Inflammatory macrophage treated with lipopolysaccharide for 4 hours (primary cell): ENCODE data around the gene CCDC169.

Experiments
- DNase-seq: peaks from one replicate; pipeline ENCODE4 v3.0.0-alpha.2; 2020

The CCDC169 gene

DNA sequence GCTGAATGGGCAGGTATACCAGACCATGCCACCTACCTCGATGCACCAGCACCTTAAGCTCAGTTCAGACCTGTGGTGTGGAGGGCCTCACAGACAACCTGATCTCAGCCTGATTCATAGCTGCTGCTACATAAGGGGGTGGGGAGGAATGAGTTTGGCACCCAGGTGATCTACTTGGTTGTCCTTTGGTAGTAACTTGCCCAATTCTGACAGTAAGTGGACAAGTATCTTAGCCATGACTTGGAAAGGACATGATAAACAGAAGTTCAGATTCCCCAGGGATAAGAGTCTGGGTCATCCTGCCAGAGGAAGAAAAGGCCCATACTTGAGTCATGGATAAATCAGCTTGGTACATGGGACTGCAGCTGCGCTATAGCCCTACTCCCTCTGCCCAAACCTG, 54.9 kb downstream of the CCDC169 start:
- DNase-seq, result no peak

DNA sequence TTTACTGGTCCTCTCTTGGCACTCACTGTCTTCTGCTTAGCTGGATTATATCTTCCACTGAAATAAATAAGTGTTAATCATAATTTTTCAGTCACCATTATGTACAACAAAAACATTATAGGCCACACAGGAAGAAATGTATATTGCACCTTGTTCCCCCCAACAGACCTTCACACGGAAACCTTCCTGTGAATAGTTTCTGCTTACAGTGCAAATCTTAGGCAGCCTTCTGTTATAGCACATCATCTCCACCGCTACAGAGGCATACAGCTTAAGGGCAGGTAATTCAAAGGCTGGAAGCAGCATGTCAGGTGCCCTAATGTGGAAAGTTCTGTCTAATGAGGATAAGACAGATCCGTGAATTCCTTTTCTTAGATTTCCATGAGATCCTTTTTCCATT, 66.4 kb downstream of the CCDC169 start:
- DNase-seq, result no peak

DNA sequence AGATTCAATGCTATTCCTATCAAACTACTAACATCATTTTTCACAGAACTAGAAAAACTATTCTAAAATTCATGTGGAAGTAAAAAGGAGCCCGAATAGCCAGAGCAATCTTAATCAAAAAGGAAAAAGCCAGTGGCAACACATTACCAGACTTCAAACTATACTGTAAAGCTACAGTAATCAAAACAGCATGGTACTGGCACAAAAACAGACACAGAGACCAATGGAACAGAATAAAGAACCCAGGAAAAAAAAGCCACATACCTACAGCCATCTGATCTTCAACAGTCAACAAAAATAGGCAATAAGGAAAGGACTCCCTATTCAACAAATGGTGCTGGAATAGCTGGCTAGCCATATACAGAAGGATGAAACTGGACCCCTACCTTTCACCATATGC, 72.9 kb downstream of the CCDC169 start:
- DNase-seq, result no peak

DNA sequence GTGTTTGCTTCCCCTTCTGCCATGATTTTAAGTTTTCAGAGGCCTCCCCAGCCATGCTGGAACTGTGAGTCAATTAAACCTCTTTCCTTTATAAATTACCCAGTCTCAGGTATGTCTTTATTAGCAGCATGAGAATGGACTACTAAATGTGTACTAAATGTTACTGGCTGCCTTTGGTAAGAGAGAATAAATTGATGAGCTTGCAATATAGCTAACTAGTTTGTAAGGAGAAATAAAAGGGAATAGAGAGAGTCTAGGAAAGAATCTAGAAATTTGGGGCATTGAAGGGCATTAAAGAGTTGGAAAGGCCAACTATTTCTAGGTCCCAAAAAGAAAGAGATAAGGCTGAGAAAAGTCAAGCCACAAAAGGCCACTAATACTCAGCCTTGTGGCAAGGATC, 77.7 kb downstream of the CCDC169 start:
- DNase-seq, result no peak

DNA sequence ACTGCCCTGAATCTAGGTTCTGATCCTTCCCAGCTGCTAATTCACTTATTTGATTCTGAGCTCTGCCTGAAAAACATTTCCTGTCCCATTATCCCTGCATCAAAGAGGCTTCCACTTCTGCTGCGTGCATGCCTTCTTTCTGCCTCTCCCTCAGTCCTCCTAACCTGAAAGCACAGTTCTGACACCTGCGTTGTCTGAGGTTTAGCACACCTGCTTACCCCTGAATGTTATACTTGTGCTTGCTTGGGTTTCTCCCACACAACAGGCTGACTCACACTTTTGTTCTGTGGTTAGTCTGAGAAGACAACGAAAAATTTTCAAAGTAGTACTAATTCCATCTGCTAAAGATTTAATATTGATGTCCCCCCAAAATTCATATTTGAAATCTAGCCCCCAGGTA, 80.2 kb downstream of the CCDC169 start:
- no peak for DNase-seq

DNA sequence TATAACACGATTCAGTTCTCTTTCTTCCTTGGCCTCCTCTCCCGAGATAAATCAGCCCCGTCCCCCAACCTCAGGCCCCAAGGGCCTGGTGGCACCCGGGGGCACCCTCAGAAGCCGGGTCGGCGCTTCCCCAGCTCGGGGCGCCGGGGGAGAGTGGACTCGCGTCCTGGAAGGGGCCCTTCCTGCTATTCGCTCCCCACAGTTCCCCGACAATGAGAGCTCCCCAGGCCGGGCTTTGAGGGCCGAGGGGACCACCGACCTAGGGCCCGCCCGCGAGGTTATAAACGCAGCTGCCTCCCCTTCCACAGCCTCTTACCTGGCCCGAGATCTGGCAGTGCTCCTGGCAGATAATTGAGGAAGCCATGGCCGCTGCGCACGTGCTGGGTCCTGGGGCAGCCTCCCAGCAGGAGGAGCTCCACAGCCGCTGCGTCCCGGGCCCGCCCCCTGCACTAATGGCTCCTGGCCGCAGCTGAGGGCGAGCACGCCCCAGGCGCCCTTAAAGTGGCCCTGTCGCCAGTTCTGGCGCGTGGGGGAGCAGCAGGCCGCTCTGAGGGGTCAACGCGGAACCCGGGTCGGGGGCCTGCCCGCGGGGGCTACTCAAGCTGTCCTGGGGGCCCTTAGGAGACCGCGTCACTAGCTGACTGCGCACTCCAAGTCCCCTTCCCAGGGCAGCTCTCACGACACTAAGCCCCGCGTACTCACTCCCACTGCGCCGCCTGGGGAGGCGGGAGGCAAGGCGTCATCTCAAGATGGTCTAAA, 83.3 kb downstream of the CCDC169 start, which contains the start of gene SOHLH2:
TSS of gene SOHLH2 (minus strand) at position 394 of the 759 bp plus-strand sequence. CDS start at position 364, 30 bp downstream.
- no peak for DNase-seq

DNA sequence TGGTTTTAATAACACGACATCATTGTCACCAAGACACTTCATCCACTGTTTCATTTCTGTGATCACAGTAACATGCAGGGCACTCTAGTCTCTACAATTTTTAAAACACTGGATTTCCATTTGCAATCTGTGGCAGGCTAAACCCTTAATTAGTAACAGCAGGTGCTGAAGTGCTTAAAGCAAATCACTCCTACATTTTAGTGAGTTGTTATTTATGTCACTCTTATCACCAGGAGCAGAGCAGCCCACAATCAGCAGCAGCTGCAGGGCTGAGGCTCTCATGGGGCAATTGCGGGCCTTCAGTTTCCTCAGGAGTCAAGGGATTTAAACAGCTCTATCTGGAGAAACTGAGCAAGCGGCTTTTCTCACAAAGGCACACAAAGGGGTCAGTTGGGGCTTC, 84.8 kb downstream of the CCDC169 start:
- no peak for DNase-seq

DNA sequence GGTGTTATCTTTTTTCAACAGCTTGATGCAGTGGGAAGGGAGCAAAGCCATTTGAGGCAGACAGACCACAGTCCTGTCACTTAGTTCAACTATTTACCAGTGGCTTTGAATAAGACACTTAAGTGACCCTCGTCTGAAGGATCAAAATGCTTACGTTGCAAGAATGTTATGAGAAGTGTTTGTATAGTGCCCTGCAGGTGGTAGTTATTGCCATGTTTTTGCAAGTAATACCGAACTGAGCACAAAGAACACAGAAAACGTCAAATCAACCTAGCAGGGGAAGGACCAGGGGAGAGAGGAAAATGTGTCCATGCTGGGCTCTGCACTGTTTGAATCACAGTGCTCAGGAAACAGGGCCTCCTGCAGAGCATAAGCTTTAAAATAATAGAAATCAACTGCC, 86.0 kb downstream of the CCDC169 start:
- DNase-seq, result no peak

DNA sequence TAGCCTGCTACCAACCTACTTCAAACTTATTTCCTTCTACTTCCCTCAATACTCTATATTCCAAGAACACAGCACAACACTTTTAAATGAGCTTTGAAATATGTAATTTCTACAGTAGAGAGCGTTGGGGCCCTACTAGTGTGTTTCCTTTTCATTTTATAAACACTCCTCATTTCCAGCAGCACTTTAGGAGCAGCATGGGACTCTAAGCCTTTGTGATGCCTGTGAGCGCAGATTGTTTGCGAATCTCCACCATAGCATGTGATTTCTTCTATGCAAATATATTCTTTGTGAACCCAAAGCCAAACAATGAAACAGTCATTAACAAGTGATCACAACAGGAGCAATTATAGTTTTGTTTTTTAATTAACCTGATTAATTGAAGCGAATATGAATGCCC, 86.9 kb downstream of the CCDC169 start:
- DNase-seq, result no peak

DNA sequence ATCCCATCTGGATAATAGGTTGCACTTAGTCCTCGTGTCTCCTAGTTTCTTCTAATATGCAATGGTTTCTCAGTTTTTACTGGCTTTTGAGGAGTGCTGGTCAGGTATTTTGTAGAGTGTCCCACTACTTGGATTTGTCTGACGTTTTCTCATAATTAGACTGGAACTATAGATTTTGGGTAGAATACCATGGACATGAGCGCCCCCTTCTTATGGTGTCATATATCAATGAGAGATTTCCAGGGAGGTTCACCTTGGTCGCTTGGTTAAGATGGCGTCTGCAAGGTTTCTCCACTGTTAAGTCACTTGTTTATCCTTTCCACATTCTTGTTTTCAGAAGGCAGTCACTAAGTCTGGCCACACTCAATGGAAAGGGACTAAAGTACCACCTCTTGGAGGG, 89.9 kb downstream of the CCDC169 start:
- DNase-seq, result no peak

DNA sequence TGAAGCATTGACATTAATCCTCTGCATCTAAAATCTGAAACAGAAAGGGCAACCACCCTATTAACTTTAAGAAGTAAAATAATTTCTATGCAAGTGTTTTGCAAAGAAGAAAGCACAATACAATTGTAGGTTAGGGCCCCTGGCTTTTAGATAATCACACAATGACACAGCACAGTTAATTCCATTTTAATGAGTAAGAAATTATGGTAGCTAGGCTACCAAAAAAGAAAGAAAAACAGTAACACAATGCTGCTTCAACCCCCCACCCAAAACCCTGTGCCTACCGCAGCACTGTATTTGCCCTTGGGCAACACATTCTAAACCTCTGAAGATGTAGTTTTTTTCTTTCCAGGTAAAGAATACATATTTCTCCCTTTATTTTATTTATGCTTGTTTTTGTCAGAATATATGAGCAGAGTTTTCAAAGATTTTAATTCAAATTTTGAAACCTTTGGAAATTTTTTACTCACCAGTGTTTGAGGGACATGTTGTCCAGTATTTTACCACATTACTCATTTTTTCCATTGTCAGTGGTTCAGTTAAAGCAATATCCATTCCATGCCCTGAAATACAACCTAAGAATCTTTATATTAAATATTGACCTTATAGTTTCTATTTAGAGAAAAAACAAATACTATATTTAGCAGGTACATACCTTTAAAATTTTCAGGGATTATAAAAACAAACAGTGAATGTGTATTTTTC, 104.3 kb downstream of the CCDC169 start:
- DNase-seq, result no peak

DNA sequence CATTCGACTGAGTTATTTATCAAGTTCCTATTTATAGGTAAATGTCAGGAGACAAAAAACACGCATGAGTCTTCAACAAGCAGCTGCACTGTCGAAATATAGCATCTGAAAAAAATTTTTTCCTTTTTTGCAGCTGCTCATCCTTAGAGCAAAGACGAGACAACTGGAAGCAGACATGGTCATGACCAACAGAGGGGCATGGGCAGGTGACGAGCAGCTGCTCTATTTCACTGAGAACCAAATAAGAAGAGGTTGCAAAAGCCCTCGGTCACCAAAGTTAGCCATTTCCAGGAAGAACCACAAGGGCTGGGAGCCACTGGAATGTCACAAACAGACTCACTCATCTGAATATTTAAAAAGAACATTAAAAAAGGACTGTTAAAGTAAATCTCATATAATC, 105.4 kb downstream of the CCDC169 start:
- DNase-seq, result no peak

DNA sequence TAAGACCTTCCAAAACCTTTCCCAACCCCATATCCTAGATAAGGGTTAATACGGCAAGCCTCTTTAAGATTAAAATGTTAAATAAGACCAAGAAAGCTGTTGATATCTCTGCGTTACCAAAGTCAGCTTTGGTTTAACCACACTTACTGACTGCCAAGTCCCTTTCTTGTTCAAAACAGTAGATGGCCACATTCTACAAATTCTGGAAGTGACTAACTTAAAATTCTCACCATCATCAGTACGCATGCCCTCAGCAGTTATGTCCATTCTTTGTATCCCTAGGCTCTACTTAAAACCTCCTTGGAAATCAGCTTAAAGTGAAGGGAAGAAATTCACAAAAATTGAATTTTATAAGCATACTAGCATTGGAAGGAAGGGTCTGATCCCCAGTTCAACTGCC, 106.8 kb downstream of the CCDC169 start:
- DNase-seq, result no peak

DNA sequence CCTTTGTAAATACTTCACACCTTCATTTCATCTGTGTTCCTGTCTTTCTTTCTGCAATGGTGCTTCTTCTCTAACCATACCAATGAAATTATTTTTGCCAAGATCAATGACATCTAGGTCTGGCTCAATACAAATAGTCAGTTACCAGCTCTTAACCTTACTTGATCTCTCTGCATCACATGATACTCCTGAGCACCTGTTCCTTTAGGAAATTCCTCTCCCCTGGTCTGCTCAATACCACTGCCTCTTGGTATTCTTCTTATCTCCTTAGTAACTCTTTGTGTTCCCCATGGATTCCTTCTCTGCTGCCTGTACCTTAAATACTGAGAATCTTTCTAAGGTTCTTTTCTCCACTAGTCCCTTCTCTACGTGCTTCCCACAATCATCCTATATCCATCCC, 109.2 kb downstream of the CCDC169 start:
- DNase-seq, result no peak

DNA sequence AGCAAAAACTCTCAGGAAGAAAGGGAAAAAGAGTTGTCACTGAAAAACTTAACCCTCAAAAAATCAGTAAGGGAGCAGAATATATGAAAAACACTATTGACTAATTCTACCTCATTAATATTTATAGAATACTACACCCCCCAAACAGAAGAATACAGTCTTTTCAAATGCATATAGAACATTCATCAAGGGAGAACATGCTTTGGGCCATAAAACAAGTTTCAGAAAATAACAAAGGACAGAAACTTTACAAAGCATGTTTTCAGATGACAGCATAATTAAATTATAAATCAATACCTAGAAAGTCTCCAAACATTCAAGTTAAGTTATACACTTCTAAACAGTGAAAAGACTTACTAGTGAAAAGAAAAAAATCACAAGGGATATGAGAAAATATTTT, 113.7 kb downstream of the CCDC169 start:
- DNase-seq, result no peak
